Eye (tissue), 1 donor: ENCODE results near the gene SREBF1.

Experiments
- DNase-seq: peaks from one replicate; pipeline ENCODE4 v3.0.0-alpha.2; 2015

The SREBF1 gene

GRCh38 chr17:17857496-17857895, 20.7 kb upstream of the SREBF1 start:
- DNase-seq: no peak

- no peak for DNase-seq
These were observed 19.6 kb upstream of the SREBF1 start for GRCh38 chr17:17856386-17856785.

GRCh38 chr17:17855976-17856375, 19.2 kb upstream of the SREBF1 start:
- DNase-seq: no peak

GRCh38 chr17:17853811-17854447, 17.1 kb upstream of the SREBF1 start:
- no peak for DNase-seq

- DNase-seq: no peak
These were observed 16.1 kb upstream of the SREBF1 start for GRCh38 chr17:17852930-17853329.

- no peak for DNase-seq
These were observed 14.6 kb upstream of the SREBF1 start for GRCh38 chr17:17851103-17852002.

- peak; percentile 69 for DNase-seq
These were observed 13.1 kb upstream of the SREBF1 start for GRCh38 chr17:17849845-17850373.

- DNase-seq: no peak
These were observed 12.5 kb upstream of the SREBF1 start for GRCh38 chr17:17849147-17849820.

GRCh38 chr17:17848311-17849082, 11.7 kb upstream of the SREBF1 start:
- DNase-seq: no peak

GRCh38 chr17:17847726-17848125, 10.9 kb upstream of the SREBF1 start:
- no peak for DNase-seq

GRCh38 chr17:17847118-17847689, 10.4 kb upstream of the SREBF1 start:
- no peak for DNase-seq

GRCh38 chr17:17846645-17847044, 9.9 kb upstream of the SREBF1 start:
- no peak for DNase-seq

- no peak for DNase-seq
These were observed 9.2 kb upstream of the SREBF1 start for GRCh38 chr17:17846003-17846402.

- no peak for DNase-seq
These were observed 8.4 kb upstream of the SREBF1 start for GRCh38 chr17:17845046-17845775.

- no peak for DNase-seq
These were observed 7.7 kb upstream of the SREBF1 start for GRCh38 chr17:17844500-17844899.

- no peak for DNase-seq
These were observed 7.3 kb upstream of the SREBF1 start for GRCh38 chr17:17844079-17844478.

- DNase-seq: no peak
These were observed 6.3 kb upstream of the SREBF1 start for GRCh38 chr17:17843096-17843495.

GRCh38 chr17:17842111-17842876, 5.5 kb upstream of the SREBF1 start:
- no peak for DNase-seq

GRCh38 chr17:17841601-17842025, 4.8 kb upstream of the SREBF1 start:
- DNase-seq: peak; percentile 55

- peak; percentile 84 for DNase-seq
These were observed 4.2 kb upstream of the SREBF1 start for GRCh38 chr17:17840751-17841591.
